H1 (cell line): ENCODE results near the gene NEU4.
"Not testable (repeated sequence)": the region's sequence is repeated elsewhere in the genome, so short reads cannot be mapped to it uniquely, and the experiment has no call there.

Source experiments
- EZH2 ChIP-seq: fragments of 200-600 bp; sonication (generic); IDR thresholded peaks from 2 replicates; pipeline ENCODE4 v1.7.1; 2012; ENCODE audit warnings: low read depth, mild to moderate bottlenecking, moderate library complexity, low read length, inconsistent platforms; ENCODE audit not compliant: severe bottlenecking
- POLR2A ChIP-seq, 2 experiments: IDR thresholded peaks; 1 replicate in 1 of 2; 2 replicates in 1 of 2; pipeline ENCODE4 v1.6.1; 2011; ENCODE audit warnings: low read depth in 2 of 2, low read length in 2 of 2, mild to moderate bottlenecking in 2 of 2; ENCODE audit errors: control extremely low read depth in 1 of 2

- TF ChIP-seq EZH2; POLR2A (IDR thresholded peaks at IDR 0.05; ENCODE audit: control extremely low read depth in 1 of 2, low read depth in 2 of 2, low read length in 2 of 2): not testable (repeated sequence)
Observed at GRCh38 chr2:241817821-241818215, 8.8 kb downstream of the NEU4 start.
